ENCODE data around the gene TBC1D22A. TPM values are rescaled to one million over a fixed set of nuclear protein-coding genes. Genes with fewer than 3 reads are reported as not detected.

Gene TBC1D22A
- total and polyA plus RNA-seq, 10 of the 15 experiments (the other 5 are each of a cell fraction or from before 2014, with no cell fraction given): 0.63 to 44.7 (median 27.4) TPM

DNA sequence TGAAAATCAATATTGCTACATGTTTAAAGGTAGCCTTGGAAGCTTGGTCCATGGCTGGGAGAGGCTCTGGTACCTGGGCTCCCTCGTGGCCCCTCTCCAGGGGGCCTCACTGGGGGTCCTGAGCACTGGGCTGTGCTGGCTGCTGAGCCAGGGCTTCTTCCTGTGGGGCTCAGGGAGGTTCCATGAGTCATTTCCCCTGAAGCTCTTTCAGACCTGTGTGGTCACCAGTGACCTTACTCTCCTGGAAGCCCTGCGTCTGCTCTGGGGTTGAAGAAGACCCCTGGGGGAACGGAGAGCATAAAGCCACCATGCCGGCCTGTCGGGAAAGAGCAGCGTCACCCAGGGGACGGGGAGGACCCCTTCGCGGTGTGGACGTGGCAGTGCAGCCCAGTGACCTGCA lies 389.0 kb downstream of the TBC1D22A start:
- DNase-seq (ENCODE audit: low read depth, low spot score) (no peak), FAIRE-seq (no peak), ATAC-seq (no peak)
- in situ Hi-C loops (cut with MboI) (no loop called here), intact Hi-C loops (cut with micrococcal nuclease; ENCODE audit: unreplicated experiment) (no loop called here)
- ChIA-PET SMC1A (ENCODE audit: uncharacterized antibody, unreplicated experiment) (no interaction called here), RAD21 (ENCODE audit: unreplicated experiment) (no interaction called here), POLR2A (no interaction called here), CTCF (no interaction called here)
- 80% methylated on average over 10 of the region's 10 CpGs for WGBS (ENCODE audit: insufficient coverage, insufficient replicate concordance, low lambda C conversion rate, missing lambda C conversion rate)
- Histone ChIP-seq H3K9me3 (replicated peaks; ENCODE audit: control insufficient read depth, insufficient read depth, low read length) (no peaks in the 10 kb centered on the region), H3K36me3 (ENCODE audit: control insufficient read depth in 2 of 2, insufficient read depth in 2 of 2, low read length in 1 of 2) (no peaks in the 10 kb centered on the region; a peak in 1 of 4 replicates), H3K4me3 (no peak overlapping the region), H3K27ac (ENCODE audit: control insufficient read depth, insufficient read depth) (no peak overlapping the region), H3K4me2 (ENCODE audit: control insufficient read depth, insufficient read depth) (no peak overlapping the region), H4K20me1 (ENCODE audit: control insufficient read depth, insufficient read depth) (no peaks in the 10 kb centered on the region), H2AFZ (ENCODE audit: control insufficient read depth, low read depth, low read length) (no peak overlapping the region), H3K79me2 (ENCODE audit: control insufficient read depth, insufficient read depth, low read length) (no peaks in the 10 kb centered on the region), H3K27me3 (replicated peaks in 1 of 2; ENCODE audit: control insufficient read depth in 2 of 2, insufficient read depth in 2 of 2, low read length in 1 of 2) (no peaks in the 10 kb centered on the region), H3K9ac (ENCODE audit: control insufficient read depth, insufficient read depth, low read length) (no peak overlapping the region), H3K4me1 (ENCODE audit: control insufficient read depth, insufficient read depth, low read length) (no peaks in the 10 kb centered on the region)
- TF ChIP-seq HDGF (IDR thresholded peaks at IDR 0.05): no peak
- no peak for TF ChIP-seq MYB (IDR thresholded peaks at IDR 0.05; ENCODE audit: borderline replicate concordance, low read depth, low read length)
- TF ChIP-seq IRF4 (IDR thresholded peaks at IDR 0.05; ENCODE audit: low read depth, low read length): no peak
- TF ChIP-seq MTA3 (IDR thresholded peaks at IDR 0.05; ENCODE audit: borderline replicate concordance, low read length): no peak
- no peak for TF ChIP-seq MEF2B (IDR thresholded peaks at IDR 0.05; ENCODE audit: partially characterized antibody, poor library complexity, severe bottlenecking)
- no peak for TF ChIP-seq MYC (IDR thresholded peaks at IDR 0.05; ENCODE audit: insufficient read depth, insufficient read length, insufficient replicate concordance, low read length, severe bottlenecking)
- TF ChIP-seq IKZF1 (conservative IDR thresholded peaks at IDR 0.05): no peak
- TF ChIP-seq WRNIP1 (IDR thresholded peaks at IDR 0.05; ENCODE audit: borderline replicate concordance, low read depth, low read length): no peak
- TF ChIP-seq PAX5 (IDR thresholded peaks at IDR 0.05; ENCODE audit: borderline replicate concordance, low read depth, low read length): no peak
- BruUV-seq (replicated peaks): no TSS peak

DNA sequence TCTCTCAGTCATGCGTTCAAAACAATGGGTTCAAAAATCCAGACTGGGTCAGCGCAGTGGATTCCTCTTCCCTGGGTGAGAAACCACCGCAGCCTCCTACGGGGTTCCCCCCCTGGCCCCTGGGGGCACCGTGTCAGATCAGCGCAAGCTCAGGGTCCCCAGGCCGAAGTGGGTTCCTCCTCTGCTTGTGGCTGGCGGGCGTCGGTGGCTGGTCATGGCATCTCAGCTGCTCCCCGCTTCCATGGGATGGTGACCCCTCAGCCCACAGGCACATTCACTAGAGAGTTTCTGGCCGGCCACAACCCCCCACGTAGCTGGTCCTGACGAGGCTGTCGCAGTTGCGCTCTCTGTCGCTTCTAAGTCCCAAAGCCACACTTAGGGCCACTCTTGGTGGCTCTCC lies 389.8 kb downstream of the TBC1D22A start:
- H3K4me2 ChIP-seq (ENCODE audit: control insufficient read depth, insufficient read depth): no peak overlapping the region
- no peaks in the 10 kb centered on the region; a peak in 1 of 4 replicates for H3K36me3 ChIP-seq (ENCODE audit: control insufficient read depth in 2 of 2, insufficient read depth in 2 of 2, low read length in 1 of 2)
- ChIA-PET POLR2A (no interaction called here), CTCF (no interaction called here), RAD21 (ENCODE audit: unreplicated experiment) (no interaction called here), SMC1A (ENCODE audit: uncharacterized antibody, unreplicated experiment) (interaction anchor here (1.0 kb wide), 1 partner anchor 101 kb away, joined by 4 read pairs; no protein-coding TSS in a partner anchor)
- 96% methylated on average over 17 of the region's 17 CpGs for WGBS (ENCODE audit: insufficient coverage, insufficient replicate concordance, low lambda C conversion rate, missing lambda C conversion rate)
- no peaks in the 10 kb centered on the region for H3K4me1 ChIP-seq (ENCODE audit: control insufficient read depth, insufficient read depth, low read length)
- no peak overlapping the region for H3K9ac ChIP-seq (ENCODE audit: control insufficient read depth, insufficient read depth, low read length)
- H3K79me2 ChIP-seq (ENCODE audit: control insufficient read depth, insufficient read depth, low read length): no peaks in the 10 kb centered on the region
- H2AFZ ChIP-seq (ENCODE audit: control insufficient read depth, low read depth, low read length): no peak overlapping the region
- H3K27me3 ChIP-seq (replicated peaks in 1 of 2; ENCODE audit: control insufficient read depth in 2 of 2, insufficient read depth in 2 of 2, low read length in 1 of 2): no peaks in the 10 kb centered on the region
- no TSS peak for BruUV-seq (replicated peaks)
- H4K20me1 ChIP-seq (ENCODE audit: control insufficient read depth, insufficient read depth): no peaks in the 10 kb centered on the region
- H3K27ac ChIP-seq (ENCODE audit: control insufficient read depth, insufficient read depth): no peak overlapping the region
- in situ Hi-C loops (cut with MboI): no loop called here
- no peak for DNase-seq (ENCODE audit: low read depth, low spot score)
- FAIRE-seq: no peak
- no peak for TF ChIP-seq ASH2L (IDR thresholded peaks at IDR 0.05; ENCODE audit: borderline replicate concordance, low read depth)
- TF ChIP-seq NR2C1 (IDR thresholded peaks at IDR 0.05): no peak
- no peak for TF ChIP-seq GABPA (IDR thresholded peaks at IDR 0.05; ENCODE audit: low read depth)
- ATAC-seq: no peak
- intact Hi-C loops (cut with micrococcal nuclease; ENCODE audit: unreplicated experiment): no loop called here
- no peaks in the 10 kb centered on the region for H3K9me3 ChIP-seq (replicated peaks; ENCODE audit: control insufficient read depth, insufficient read depth, low read length)
- no peak overlapping the region for H3K4me3 ChIP-seq

All from GM12878 (cell line).